Central memory CD4-positive, alpha-beta T cell (primary cell): Measurements from ENCODE around the gene LAMB3.

ENCODE experiments used
- DNase-seq: peaks from one replicate; pipeline ENCODE4 v3.0.0; 2022

Gene LAMB3

GRCh38 chr1:209594440-209594839, 57.8 kb downstream of the LAMB3 start:
- DNase-seq = no peak

GRCh38 chr1:209593747-209594146, 58.5 kb downstream of the LAMB3 start:
- DNase-seq = no peak

GRCh38 chr1:209590405-209590804, 61.8 kb downstream of the LAMB3 start:
- no peak for DNase-seq

- DNase-seq = no peak
Observed at GRCh38 chr1:209589863-209590262, 62.4 kb downstream of the LAMB3 start.

GRCh38 chr1:209589440-209589839, 62.8 kb downstream of the LAMB3 start:
- DNase-seq = no peak

- no peak for DNase-seq
Observed at GRCh38 chr1:209587789-209588188, 64.4 kb downstream of the LAMB3 start.

- DNase-seq = no peak
Observed at GRCh38 chr1:209586221-209586740, 65.9 kb downstream of the LAMB3 start.

GRCh38 chr1:209585672-209586071, 66.6 kb downstream of the LAMB3 start:
- DNase-seq = no peak

- DNase-seq = no peak
Observed at GRCh38 chr1:209585197-209585596, 67.0 kb downstream of the LAMB3 start.

GRCh38 chr1:209584231-209584672, 68.0 kb downstream of the LAMB3 start:
- no peak for DNase-seq

GRCh38 chr1:209583408-209583807, 68.8 kb downstream of the LAMB3 start, which contains the start of gene CAMK1G:
Gene CAMK1G, plus strand, starts transcription at chr1:209583714. Its CDS starts 11,270 bp downstream, at chr1:209594984.
- DNase-seq = no peak

- no peak for DNase-seq
Observed at GRCh38 chr1:209580577-209580976, 71.6 kb downstream of the LAMB3 start.

- no peak for DNase-seq
Observed at GRCh38 chr1:209577346-209577745, 74.9 kb downstream of the LAMB3 start.

- peak; percentile 34 for DNase-seq
Observed at GRCh38 chr1:209576392-209577197, 75.6 kb downstream of the LAMB3 start.

GRCh38 chr1:209570743-209571142, 81.5 kb downstream of the LAMB3 start:
- DNase-seq = no peak

GRCh38 chr1:209569455-209570207, 82.6 kb downstream of the LAMB3 start:
- peak; percentile 58 for DNase-seq

- DNase-seq = no peak
Observed at GRCh38 chr1:209567698-209568175, 84.5 kb downstream of the LAMB3 start.

- DNase-seq = peak; percentile 55
Observed at GRCh38 chr1:209565759-209566678, 86.2 kb downstream of the LAMB3 start.
